OCI-LY7 (cell line): ENCODE measurements around the gene CORO2B. TPM values are rescaled to one million over a fixed set of nuclear protein-coding genes. Genes with fewer than 3 reads are reported as not detected.
A peak's percentile ranks its signal among the peaks of the same experiment; 100 is the strongest.

Source experiments
- BruUV-seq: library from RNA; stranded (reverse); fragments of 400-500 nt; replicated peaks from 2 replicates; lab custom pipeline; 2021; lab: Mats Ljungman, UMichigan
- CTCF ChIA-PET: fragments of 300-600 bp; sonication (Branson Sonifier 250); formaldehyde crosslinking; loops from one replicate; lab custom pipeline; 2022; ENCODE audit warnings: antibody characterized with exemption; ENCODE audit not compliant: unreplicated experiment; lab: Charles Lee
- POLR2A ChIA-PET: fragments of 300-600 bp; sonication (Branson Sonifier 250); formaldehyde crosslinking; loops from one replicate; lab custom pipeline; 2022; ENCODE audit warnings: antibody characterized with exemption; lab: Charles Lee
- DNase-seq: peaks from one replicate; pipeline ENCODE4 v3.0.0-alpha.2; 2015; ENCODE audit warnings: low spot score
- H2AFZ ChIP-seq: fragments of 200-600 bp; sonication (generic), shearing (Covaris generic); 2 replicates; pipeline ENCODE4 v1.6.1; 2014; ENCODE audit warnings: mild to moderate bottlenecking, antibody characterized with exemption, low read length, moderate library complexity
- H3K27ac ChIP-seq: fragments of 200-600 bp; sonication (generic); 2 replicates; pipeline ENCODE4 v1.5.1; 2014; ENCODE audit warnings: mixed run types, low read depth, mild to moderate bottlenecking, moderate library complexity, low read length, inconsistent platforms; ENCODE audit not compliant: poor library complexity, severe bottlenecking
- H3K36me3 ChIP-seq: fragments of 200-600 bp; sonication (generic); 2 replicates; pipeline ENCODE4 v1.6.1; 2014; ENCODE audit warnings: mild to moderate bottlenecking, antibody characterized with exemption, low read length, moderate library complexity, mixed read lengths; ENCODE audit not compliant: insufficient read depth
- H3K4me1 ChIP-seq: fragments of 200-600 bp; sonication (generic); 2 replicates; pipeline ENCODE4 v1.5.1; 2014; ENCODE audit warnings: mild to moderate bottlenecking, low read length; ENCODE audit not compliant: insufficient read depth, poor library complexity, severe bottlenecking
- H3K4me2 ChIP-seq: fragments of 200-600 bp; sonication (generic); 2 replicates; pipeline ENCODE4 v1.6.1; 2014; ENCODE audit warnings: mild to moderate bottlenecking, low read length
- H3K4me3 ChIP-seq: fragments of 200-600 bp; sonication (generic); 2 replicates; pipeline ENCODE4 v1.5.1; 2014; ENCODE audit warnings: mild to moderate bottlenecking, low read depth, low read length; ENCODE audit not compliant: poor library complexity, severe bottlenecking
- H3K79me2 ChIP-seq: fragments of 200-600 bp; sonication (generic); 2 replicates; pipeline ENCODE4 v1.6.1; 2016; ENCODE audit warnings: low read depth, mild to moderate bottlenecking, low read length, moderate library complexity, mixed read lengths; ENCODE audit not compliant: insufficient read depth
- H3K9me2 ChIP-seq: fragments of 200-600 bp; sonication (generic); 2 replicates; pipeline ENCODE4 v1.6.1; 2016; ENCODE audit warnings: mild to moderate bottlenecking, low read length, mixed read lengths; ENCODE audit not compliant: insufficient read depth
- H3K9me3 ChIP-seq: fragments of 200-600 bp; sonication (generic); 2 replicates; pipeline ENCODE4 v1.6.1; 2014; ENCODE audit warnings: mild to moderate bottlenecking, mixed run types, low read length, mixed read lengths
- H4K20me1 ChIP-seq: fragments of 200-600 bp; sonication (generic); 2 replicates; pipeline ENCODE4 v1.6.1; 2014; ENCODE audit warnings: mild to moderate bottlenecking, antibody characterized with exemption, low read length, moderate library complexity, mixed read lengths; ENCODE audit not compliant: insufficient read depth
- EZH2phosphoT487 ChIP-seq: fragments of 200-600 bp; sonication (generic); IDR thresholded peaks from 2 replicates; pipeline ENCODE4 v1.6.1; 2018; ENCODE audit warnings: low read depth, borderline replicate concordance, mild to moderate bottlenecking, mixed run types, antibody characterized with exemption, low read length, moderate library complexity, mixed read lengths
- intact Hi-C: fragments of 100-400 bp; cut with micrococcal nuclease; formaldehyde crosslinking; loops from one replicate; pipeline ENCODE4 v1.10.0; 2022; ENCODE audit not compliant: unreplicated experiment
- total RNA-seq, 2 experiments: library from RNA; depleted of rRNA in 1 of 2; stranded (reverse); fragments of >200 nt in 1 of 2; shearing (Covaris generic) in 1 of 2; gene quantifications; 2 replicates each; pipeline ENCODE4 v1.2.3, GENCODE V29; 2014 to 2022
- TF ChIP-seq, protein P1 (sequence below): fragments of 200-600 bp; sonication (generic); conservative IDR thresholded peaks from 2 replicates; pipeline ENCODE4 v1.5.1; 2014; ENCODE audit warnings: mild to moderate bottlenecking, antibody characterized with exemption, low read length, moderate library complexity, mixed read lengths

CORO2B gene
- total RNA-seq, 2 experiments from 2014 or later: 7.4 to 12.5 TPM

DNA sequence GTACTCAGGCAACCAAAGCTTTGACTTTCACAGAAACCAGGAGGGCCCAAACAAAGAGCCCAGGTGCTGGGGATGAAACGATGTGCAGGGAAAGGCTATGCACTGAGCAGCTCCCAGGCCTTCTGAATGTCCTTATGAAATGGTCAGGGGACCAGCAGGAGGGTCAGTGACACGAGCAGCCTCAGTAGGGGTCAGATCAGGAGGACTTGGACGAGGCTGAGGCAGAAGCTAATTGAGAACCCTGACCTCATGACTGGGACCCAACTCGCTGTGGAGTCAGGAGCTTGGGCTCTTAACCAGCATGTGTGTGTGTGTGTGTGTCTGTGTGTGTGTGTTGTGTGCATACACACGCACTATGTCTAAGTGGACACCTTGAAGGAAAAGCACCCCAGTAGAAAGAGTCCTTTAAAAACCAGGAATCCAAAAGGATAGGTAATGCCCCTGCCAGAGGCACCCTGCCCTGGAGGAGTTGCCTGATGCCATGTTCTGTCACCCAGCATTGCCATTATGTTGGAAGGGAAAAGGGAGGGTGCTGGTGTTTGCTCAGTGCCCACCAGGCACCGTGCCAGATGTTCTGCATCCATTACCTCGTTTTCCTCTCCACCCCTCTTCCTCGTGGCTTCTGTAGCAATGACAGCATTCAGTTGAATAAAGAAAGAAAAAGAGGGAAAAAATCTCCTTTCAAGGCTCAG, 50.9 kb downstream of the CORO2B start:
- Histone ChIP-seq H2AFZ (peak overlapping the region; percentile 2; the same call in 1 of the 2 replicates), H3K9me2 (no peaks in the 10 kb centered on the region), H3K9me3 (no peaks in the 10 kb centered on the region), H3K4me2 (peak overlapping the region; percentile 63), H3K4me3 (peak overlapping the region; percentile 40), H3K4me1 (peaks cover 97% of the 10 kb centered on the region), H3K27ac (peak overlapping the region; percentile 97), H3K36me3 (no peaks in the 10 kb centered on the region), H4K20me1 (no peaks in the 10 kb centered on the region), H3K79me2 (peaks cover 43% of the 10 kb centered on the region; the same call in 1 of the 2 replicates)
- no TSS peak for BruUV-seq
- no peak for DNase-seq
- intact Hi-C loops: loop anchor here (5.0 kb wide), 1 partner anchor 193 kb away; the partner anchor contains the start of gene ANP32A
- ChIA-PET POLR2A (interaction anchor here (0.6 kb wide), 1 partner anchor 9 kb away, joined by 3 read pairs; no protein-coding TSS in a partner anchor), CTCF (interaction anchor here (2.4 to 3.8 kb wide), 2 partner anchors 45 to 70 kb away, joined by 12 to 29 read pairs; no protein-coding TSS in a partner anchor)
- no peak for TF ChIP-seq EZH2phosphoT487
- TF ChIP-seq, protein P1, sequence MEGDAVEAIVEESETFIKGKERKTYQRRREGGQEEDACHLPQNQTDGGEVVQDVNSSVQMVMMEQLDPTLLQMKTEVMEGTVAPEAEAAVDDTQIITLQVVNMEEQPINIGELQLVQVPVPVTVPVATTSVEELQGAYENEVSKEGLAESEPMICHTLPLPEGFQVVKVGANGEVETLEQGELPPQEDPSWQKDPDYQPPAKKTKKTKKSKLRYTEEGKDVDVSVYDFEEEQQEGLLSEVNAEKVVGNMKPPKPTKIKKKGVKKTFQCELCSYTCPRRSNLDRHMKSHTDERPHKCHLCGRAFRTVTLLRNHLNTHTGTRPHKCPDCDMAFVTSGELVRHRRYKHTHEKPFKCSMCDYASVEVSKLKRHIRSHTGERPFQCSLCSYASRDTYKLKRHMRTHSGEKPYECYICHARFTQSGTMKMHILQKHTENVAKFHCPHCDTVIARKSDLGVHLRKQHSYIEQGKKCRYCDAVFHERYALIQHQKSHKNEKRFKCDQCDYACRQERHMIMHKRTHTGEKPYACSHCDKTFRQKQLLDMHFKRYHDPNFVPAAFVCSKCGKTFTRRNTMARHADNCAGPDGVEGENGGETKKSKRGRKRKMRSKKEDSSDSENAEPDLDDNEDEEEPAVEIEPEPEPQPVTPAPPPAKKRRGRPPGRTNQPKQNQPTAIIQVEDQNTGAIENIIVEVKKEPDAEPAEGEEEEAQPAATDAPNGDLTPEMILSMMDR: no peak

DNA sequence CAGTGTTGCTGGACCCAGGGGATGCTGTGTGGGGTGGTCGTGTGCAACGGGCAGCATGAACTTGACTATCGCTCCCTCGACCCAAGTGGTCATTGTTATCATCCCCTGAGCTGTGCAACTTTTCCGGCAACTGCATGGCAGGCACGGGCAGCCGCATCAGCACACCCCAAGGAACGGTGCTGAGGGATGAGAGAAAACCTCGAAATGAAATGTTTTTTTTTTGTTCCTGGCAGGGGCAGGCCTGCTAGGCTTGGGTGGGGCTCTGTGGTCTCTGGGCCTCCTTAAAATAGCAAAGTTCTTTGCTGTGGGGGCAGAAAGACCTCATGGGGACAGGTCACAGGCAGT, 51.4 kb downstream of the CORO2B start:
- Histone ChIP-seq H3K4me3 (peak overlapping the region; percentile 40), H2AFZ (peak overlapping the region; percentile 2; the same call in 1 of the 2 replicates), H3K9me3 (no peaks in the 10 kb centered on the region), H3K79me2 (peaks cover 43% of the 10 kb centered on the region; the same call in 1 of the 2 replicates), H3K4me2 (peak overlapping the region; percentile 63), H3K4me1 (peaks cover 97% of the 10 kb centered on the region), H3K36me3 (no peaks in the 10 kb centered on the region), H3K9me2 (no peaks in the 10 kb centered on the region), H3K27ac (peak overlapping the region; percentile 97), H4K20me1 (no peaks in the 10 kb centered on the region)
- no TSS peak for BruUV-seq
- CTCF ChIA-PET: interaction anchor here (2.4 to 3.8 kb wide), 2 partner anchors 44 to 70 kb away, joined by 12 to 29 read pairs; no protein-coding TSS in a partner anchor
- TF ChIP-seq, protein P1: no peak
- no peak for TF ChIP-seq EZH2phosphoT487
- POLR2A ChIA-PET: no interaction called here
- DNase-seq: peak; percentile 48
- intact Hi-C loops: loop anchor here (5.0 kb wide), 1 partner anchor 192 kb away; the partner anchor contains the start of gene ANP32A
